Putamen (tissue), 1 donor: Measurements from ENCODE around the gene PIM1.
A peak's percentile ranks its signal among the peaks of the same experiment; 100 is the strongest.
"Not testable (repeated sequence)": the region's sequence is repeated elsewhere in the genome, so short reads cannot be mapped to it uniquely, and the experiment has no call there.

ENCODE experiments used
- DNase-seq: peaks from one replicate; pipeline ENCODE4 v3.0.0-alpha.2; 2016; ENCODE audit warnings: low spot score

Gene PIM1

DNA sequence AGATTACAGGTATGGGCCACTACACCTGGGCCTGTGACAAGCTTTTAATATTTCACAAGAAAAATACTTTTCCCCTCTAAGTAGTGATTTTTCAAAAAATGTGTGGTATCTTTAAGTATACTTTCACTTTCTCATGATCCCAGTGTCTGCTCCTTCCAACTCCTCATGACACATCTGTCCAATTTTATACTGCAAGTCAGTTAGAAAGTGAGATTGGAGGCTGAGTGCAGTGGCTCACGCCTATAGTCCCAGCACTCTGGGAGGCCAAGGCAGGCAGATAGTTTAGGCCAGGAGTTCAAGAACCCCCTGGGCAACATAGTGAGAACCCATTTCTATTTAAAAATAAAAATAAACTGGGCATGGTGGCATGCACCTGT, 20.2 kb downstream of the PIM1 start:
- DNase-seq: no peak

DNA sequence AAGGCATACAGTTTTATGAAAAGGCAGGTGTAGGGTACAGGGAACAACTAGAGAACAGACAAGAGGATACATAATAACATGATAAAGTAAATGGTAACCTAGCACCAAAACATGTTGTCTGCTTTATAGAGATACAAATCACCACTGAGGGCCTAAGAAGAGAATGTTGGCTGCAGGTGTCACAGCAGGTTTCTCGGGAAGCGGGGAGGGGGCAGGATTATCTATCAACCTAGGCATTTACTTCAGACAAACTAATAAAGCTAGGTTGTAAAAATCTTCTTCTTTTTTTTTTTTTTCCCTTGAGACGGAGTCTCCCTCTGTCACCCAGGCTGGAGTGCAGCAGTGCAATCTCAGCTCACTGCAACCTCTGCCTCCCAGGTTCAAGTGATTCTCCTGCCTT, 22.7 kb downstream of the PIM1 start:
- no peak for DNase-seq

DNA sequence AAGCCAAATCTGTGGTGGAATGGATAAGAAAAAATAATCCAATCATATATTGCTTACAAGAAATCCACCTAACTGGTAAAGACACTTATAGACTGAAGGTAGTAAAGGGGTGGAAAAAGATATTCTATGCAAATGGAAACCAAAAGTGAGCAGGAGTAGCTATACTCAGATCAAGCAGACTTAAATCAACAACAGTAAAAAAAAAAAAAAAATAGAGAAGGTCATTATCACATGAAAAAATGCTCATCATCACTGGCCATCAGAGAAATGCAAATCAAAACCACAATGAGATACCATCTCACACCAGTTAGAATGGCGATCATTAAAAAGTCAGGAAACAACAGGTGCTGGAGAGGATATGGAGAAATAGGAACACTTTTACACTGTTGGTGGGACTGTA, 24.9 kb downstream of the PIM1 start:
- DNase-seq: not testable (repeated sequence)

DNA sequence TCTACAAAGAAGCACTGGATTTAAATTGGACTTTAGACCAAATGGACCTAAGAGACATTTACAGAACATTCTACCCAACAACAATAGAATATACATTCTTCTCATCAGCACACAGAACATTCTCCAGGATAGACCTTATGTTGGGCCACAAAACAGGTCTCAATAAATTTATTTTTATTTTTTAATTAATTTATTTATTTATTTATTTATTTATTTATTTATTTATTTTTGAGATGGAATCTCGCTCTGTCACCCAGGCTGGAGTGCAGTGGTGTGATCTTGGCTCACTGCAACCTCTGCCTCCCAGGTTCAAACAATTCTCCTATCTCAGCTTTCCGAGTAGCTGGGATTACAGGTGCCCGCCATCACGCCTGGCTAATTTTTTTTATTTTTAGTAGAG, 26.5 kb downstream of the PIM1 start:
- DNase-seq: not testable (repeated sequence)

DNA sequence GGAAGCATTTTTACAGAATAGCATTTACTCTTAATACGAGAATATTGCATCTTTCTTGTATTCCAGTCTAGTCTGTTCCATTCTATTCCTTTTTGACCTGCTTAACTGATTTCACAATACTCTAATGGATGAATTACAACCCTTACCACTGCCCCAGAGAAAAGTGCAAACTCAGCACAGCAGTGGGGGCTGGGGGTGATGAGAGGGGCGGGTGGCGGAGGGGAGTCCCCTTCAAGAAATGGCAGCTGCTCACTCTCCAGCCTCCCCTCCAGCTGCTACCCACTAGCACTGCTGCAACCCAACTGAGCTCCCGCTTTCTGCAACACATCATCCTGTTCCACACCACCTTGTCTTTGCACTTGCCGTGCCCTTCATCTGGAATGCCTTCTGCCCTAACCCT, 30.1 kb downstream of the PIM1 start:
- no peak for DNase-seq

DNA sequence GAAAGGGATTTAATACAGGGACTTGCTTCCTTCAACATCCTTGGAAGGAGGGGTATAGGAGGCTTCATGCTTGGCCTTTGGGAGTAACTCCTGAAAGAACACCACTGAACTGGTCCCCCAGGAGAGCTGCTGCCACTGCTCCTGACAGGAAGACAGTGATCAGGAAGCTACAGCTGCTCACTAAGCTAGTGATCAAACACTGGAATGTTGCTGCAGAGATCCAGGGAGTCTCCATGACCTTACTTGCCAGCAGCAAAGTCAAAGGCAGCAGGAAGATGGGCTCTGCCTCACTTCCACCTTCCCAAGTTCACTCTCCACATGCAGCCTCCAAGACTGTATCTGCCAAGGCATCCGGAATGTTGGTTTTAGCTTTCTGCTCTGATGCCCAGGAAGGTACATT, 31.8 kb downstream of the PIM1 start:
- DNase-seq: no peak

DNA sequence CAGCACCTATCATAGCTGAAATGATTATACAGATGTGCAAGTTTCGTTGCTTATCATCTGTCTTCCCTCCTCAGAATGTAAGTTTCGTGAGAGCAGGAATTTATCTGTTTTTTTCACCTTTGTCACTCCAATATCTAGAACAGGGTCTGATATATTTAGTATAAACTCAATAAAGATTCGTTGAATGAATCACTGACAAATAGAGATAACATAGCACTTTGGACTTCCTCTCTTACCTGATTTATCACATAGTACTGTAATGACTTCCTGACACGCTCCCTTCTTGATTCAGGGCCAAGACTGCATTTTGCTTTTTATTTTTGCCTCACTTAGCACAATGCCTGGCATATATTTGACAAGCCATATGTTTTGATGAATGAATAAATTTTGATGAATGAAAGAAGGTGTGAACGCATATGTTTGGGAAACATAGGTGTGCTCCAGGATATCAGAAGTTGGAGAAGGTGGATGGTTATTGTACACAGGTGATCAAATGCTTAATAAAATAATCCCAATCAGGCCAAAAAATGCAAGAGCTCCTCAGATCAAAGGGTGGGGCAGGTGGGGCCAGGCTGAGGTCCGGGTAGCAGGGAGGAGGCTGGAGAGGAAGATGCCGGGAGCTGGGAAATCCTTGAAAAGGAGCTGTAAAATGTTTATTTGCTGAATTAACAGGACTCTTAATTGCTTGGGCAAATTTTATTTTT, 33.0 kb downstream of the PIM1 start:
- DNase-seq: no peak

DNA sequence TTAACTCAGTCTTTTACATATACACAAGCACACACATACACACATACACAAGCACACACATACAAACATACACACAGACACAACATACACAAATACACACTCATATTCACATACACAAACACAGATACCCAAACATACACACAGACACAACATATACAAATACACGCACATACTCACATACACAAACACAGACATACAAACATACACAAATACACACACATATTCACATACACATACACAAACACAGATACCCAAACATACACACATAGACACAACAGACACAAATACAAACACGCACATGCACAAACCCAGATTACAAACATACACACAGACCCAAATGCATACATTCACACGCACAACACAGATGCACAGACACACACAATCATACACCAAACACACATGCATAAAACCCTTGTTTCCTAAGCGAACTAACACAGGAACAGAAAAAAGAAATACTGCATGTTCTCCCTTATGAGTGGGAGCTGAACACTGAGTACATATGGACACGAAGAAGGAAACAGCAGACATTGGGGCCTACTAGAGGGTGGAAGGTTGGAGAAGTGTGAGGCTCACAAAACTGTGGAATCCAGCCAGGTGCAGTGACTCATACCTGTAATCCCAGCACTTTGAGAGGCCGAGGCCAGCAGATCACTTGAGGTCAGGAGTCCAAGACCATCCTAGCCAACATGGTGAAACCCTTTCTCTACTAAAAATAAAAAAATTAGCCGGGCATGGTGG, 34.2 kb downstream of the PIM1 start:
- DNase-seq: no peak

DNA sequence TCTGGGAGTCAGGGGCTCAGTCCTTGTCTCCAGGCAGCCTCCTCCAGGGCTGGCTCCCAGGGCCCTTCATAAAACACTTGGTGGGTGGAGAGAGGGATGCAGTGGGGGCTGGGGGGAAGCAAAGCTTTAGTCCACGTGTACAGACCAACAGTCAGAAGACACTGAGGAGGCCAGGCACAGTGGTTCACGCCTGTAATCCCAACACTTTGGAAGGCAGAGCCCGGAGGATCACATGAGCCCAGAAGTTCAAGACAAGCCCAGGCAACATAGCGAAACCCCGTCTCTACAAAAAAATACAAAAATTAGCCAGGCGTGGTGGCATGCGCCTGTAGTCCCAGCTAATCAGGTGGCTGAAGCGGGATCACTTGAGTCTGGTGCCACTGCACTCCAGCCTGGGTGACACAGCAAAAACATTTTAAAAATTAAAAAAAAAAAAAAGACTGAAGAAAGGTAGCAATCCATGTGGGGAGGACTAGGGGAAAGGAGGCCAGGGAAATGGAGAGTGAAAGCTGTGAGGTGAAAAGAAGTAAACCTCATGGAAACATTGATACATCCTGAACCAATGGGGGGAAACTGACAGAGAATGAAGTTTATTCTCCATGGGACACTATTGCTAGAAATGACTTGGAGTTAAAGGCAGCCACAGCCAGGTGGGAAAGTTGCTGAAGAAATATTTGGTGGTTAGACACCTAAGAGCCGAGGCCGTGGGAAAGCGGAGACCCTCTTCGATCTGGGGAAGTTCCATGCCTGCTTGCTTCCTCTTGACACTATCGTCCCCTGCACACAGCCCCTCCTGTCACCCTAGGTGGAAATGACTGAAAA, 35.4 kb downstream of the PIM1 start:
- DNase-seq: no peak

DNA sequence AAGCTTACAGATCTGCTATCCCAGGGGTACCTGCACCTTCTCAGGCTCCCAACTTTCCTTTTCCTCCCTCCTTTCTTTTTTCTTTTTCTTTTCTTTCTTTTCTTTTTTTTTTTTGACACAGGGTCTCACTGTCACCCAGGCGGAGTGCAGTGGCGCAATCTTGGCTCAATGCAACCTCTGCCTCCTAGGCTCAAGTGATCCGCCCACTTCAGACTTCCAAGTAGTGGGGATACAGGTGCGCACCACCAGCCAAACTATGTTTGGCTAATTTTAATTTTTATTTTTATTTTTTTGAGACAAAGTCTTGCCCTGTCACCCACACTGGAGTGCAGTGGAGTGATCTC, 36.0 kb downstream of the PIM1 start:
- DNase-seq: no peak

DNA sequence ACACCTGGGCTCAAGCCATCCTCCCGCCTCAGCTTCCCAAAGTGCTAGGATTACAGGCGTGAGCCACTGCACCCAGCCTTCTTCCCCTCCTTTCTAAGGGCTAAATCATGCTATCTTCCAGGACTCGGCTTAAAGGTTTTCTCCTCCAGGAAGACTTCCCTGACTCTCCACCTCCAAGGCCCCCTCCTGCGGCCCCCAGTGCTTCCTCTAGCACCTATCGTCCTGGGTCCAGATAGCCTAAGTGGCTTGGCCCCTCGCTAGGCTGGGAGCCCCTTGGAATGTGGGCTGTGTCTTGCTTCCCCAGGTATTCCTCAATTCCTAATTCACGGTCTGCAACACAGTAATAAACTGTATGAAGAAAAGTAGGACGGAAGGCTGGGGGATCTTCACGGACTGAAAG, 36.7 kb downstream of the PIM1 start:
- no peak for DNase-seq

DNA sequence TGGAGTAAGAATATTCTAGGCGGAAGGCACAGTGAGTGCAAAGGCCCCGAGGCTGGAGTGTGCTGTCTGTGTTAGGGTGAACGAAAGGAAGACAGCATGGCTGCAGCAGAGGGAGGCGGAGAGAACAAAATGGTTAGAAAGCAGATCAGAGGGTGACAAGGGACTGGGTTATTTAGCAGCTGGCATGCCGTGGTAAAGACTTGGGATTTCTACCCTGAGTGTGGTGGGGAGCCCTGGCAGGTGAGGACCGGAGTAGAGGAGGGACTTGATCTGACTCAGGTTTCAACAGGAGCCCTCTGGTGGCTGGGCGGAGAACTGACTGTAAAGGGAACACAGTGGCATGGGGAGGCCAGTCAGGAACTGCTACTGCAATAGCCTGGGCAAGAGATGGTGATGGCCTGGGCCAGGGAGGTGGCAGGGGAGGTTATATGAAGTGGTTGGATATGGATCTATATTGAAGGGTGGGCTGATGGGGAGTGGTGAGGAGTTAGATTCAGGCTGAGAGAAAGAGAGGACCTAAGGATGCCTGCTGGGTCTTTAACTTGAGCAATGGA, 38.0 kb downstream of the PIM1 start:
- DNase-seq: peak; percentile 22

DNA sequence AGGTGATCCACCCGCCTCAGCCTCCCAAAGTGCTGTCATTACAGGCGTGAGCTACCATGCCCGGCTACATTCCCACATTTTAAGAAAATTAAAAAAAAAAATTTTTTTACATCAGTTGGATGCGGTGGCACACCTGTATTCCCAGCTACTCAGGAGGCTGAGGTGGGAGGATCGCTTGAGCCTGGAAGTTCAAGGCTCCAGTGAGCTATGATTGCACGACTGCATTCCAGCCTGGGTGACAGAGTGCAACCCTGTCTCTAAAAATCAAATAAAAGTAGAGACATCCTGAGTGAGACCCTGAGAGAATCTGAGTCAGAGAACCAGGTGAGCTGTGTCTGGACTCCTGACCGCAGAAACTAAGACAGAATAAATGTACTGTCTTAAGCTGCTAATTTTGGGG, 38.8 kb downstream of the PIM1 start:
- DNase-seq: no peak

DNA sequence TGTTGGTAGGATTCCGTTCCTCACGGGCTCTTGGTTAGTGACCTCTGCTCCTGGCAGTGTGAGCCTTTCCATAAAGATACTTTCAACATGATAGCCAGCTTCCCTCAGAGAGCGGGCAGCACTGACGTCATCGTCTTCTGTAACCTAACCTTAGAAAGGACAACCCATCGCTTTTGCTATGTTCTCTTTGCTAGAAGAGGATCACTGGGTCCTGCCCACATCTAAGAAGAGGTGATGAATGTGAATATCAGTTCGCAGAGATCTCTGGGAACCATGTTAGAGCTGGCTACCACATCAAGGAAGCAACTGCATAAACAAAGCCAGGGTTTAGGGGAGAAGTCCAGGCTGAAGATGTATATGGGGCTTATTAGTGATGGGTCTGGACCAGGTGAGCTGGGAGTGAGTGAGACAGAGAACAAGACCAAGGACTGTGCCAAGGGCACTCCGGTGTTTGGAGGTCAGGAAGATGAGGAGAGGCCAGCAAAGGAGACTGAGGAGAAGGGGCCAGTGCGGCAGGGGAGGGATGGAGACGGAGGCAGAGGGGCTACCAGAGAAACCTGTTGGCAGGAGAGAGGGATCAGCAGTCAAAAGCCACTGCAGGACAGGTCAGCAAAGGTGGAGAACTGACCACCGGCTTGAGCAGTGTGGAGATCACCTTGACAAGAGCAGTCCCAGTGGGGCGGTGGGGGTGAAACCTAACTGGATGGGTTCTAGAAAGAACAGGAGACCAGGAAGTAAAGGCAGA, 39.7 kb downstream of the PIM1 start:
- DNase-seq: no peak

DNA sequence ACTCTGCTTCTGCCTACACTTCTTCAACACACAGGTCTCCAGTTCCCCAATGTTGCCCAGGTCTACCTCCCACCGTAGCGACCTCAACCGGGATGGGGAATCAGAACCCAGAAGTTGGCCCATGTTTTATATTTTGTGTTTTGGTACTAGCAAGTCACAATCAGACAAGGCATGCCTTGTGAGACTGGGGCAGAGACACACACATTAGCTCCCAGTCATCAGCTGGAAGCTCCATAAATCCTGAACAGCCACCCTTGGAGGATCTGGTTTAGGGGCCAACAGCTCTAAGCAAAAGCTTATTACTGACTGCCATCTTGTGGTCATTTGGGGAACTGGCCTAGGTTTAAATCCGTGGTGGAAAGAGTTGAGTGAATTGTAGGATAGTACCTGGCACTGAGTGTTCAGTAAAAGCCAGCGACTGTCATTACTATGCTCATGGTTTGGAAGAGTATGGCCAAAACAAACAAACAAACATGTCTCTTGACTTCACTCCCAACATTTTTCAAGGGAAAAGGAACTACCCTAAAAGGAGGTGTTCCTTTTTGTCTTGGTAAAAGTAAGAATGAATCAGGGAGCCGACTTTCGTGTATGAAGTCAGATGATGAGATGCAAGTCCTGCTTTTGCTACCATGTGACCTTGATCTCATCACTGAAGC, 40.5 kb downstream of the PIM1 start:
- peak; percentile 60 for DNase-seq

DNA sequence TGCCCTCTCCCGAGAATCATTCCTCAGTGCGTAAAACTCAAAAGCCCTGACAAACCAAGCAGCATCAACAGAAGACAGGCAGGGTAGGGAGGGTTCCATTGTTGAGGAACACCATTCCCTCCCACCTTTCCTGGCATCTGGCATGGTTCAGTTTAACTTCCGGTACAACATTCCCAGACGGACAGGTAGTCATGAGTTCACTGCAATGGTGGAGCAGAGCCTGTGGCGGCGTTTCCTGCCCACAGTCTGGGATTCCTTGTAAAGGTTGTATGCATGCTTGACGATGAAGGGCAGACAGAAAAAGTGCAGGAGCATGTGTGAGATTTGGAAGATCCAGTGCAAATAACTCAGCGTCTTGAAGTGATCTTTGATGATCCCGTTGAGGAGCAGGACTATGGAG, 42.3 kb downstream of the PIM1 start:
- DNase-seq: no peak

DNA sequence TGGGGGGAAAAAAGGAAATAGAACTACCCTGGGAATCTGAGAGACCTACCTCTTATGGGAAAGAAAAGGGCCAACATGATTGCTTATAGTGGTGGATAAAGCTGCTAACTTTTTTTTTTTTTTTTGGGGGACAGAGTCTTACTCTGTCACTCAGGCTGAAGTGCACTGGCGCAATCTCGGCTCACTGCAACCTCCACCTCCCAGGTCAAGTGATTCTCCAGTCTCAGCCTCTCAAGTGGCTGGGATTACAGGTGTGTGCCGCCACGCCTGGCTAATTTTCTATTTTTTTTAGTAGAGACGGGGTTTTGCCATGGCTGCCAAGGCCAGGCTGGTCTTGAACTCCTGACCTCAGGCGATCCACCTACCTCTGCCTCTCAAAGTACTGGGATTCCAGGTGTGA, 48.1 kb downstream of the PIM1 start:
- DNase-seq: no peak

DNA sequence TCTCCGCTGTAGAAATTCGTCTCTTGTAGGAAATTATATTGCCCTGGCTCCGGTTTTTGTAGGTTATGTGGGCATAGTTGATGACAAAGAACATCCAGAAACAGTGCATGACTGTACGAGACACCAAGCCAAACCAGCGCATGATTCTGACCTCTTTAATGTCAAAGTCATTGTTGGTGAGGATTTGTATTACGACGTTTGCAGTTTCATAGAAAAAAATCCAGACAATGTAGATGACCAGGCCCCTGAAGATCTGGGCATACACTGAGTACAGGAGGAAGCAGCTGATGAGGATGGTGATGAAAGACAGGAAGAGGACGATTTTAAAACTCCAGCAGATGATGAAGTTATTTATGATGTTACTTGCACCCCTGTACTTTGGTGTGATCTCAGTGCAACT, 48.6 kb downstream of the PIM1 start:
- no peak for DNase-seq

DNA sequence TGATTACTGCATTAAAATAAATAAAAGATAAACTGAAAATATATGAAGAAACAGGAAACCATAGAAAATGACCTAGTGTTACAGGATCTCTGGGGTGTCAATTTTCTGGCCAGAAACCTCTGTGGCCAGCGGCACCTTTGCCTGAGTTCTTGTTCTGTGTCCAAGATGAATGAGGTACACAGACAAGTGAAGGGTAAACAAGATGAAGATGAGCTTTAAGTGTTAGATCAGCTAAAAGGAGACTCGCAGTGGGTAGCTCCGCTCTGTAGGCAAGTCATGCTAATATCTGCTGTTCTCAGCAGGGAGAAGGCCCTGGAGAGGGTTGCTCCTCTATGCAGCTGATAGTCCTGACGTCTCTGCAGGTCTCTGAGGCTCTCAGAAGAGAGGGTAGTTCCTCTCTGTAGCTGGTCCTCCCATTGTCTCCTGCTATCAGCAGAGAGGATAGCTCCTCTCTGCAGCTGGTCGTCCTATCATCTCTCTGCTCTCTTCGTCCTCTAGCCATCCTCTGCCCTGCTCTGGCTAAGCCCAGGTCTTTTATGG, 51.7 kb downstream of the PIM1 start:
- no peak for DNase-seq

DNA sequence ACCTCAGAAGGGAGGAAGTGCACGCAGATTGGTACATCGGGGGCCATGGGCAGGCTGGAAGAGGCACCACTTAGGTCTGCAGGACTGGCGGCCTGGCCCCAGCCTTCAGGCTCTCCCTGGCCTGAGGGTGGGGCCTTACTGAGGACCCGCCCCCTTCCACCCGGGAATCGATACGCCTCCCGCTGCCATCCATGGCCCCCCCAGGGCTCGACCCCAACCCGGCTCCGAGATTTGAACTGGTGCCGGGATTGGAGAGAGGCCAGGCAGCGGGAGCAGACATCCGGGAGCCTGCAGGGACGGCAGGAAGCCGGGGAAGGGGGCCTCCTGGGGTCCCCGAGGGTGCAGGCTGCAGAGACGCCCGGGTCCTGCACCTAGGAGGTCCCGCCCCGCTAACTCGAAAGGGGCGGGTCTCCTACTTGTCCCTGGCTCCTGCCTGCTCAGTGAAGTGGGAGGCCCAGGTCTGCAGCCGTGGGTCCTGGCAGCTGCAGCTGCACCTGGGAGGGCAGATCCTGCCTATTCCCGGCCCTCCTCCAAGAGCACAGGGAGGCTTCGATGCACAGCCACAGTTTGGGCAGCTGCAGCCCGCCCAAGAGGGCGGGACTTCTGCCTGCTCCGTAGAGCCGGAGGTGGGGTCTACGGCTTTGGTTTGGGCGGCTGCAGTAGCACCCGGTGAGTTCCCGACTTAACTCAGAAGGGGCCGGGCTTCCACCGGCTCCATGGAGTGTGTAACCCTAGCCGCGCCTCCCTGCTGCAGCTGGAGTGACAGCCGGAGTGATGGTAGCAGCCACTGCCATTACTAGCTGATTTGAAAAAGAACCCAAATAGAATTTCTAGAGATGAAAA, 52.4 kb downstream of the PIM1 start:
- DNase-seq: no peak
